GM19043 (cell line): ENCODE results near the gene AGPS.

Experiments used
- ATAC-seq: cut with Tn5 transposase; IDR thresholded peaks from one replicate; pipeline ENCODE4 v1.9.1; 2021; ENCODE audit warnings: low read depth; ENCODE audit not compliant: unreplicated experiment

AGPS gene

DNA sequence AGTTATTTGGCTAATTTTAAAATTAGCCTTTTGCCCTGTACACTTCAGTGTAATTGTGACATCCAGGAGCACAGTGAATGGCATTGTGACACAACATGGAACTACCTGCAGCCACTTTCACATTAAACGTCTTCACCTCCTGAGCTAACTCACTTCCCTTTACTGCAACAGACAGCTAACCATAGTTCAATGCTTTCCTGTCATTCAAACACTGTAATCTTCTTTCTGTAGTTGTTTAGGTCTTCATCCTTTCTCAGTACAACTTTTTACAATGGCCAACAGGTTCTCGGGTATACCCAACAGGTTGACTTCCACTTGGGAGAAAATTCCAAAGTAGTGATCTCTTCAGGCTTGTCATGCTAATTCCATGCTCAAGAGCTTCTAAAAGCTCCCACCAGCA is 8.6 kb upstream of the AGPS start:
- ATAC-seq = no peak

DNA sequence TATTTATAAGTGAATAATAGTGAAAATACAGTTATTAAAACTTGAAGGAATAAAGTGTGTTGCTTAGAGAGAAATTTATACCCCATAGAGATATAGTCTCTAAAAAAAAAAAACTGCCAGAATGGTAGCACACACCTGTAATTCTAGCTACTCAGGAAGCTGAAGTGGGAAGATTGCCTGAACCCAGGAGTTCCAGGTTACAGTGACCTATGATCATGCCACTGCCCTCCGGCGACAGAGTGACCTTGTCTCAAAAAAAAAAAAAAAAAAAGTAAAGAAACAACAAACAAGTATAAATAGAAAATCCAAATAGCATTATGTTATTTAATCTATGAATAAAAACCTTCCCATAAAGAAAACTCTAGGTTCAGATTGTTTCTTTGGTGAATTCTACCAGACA is 7.4 kb upstream of the AGPS start:
- no peak for ATAC-seq

DNA sequence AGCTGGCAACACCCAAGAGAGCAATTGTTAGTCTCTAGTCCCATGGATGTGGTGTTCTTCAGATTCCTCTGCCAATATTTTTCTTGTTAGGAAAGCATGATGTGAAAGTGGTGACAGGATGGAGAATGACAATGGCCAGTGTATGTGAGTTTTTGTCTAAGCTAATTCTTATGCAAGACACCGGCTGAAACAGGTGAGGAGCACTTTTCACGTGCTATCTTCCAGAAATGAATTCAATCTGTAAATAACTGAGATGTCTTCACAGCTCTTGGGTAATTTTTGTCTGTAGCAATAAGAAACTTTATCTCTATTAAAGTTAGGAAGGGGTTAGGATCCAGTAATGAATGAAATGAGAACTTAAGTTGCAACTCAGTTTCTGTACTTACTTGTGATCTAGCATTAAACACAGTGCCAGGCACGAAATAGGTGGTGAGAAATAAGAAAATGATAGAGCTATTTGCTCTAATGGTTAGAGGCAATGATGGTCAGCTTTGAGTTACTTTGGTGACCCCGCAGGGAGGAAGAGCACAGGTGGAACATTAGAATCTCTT is 676 bp upstream of the AGPS start:
- no peak for ATAC-seq

DNA sequence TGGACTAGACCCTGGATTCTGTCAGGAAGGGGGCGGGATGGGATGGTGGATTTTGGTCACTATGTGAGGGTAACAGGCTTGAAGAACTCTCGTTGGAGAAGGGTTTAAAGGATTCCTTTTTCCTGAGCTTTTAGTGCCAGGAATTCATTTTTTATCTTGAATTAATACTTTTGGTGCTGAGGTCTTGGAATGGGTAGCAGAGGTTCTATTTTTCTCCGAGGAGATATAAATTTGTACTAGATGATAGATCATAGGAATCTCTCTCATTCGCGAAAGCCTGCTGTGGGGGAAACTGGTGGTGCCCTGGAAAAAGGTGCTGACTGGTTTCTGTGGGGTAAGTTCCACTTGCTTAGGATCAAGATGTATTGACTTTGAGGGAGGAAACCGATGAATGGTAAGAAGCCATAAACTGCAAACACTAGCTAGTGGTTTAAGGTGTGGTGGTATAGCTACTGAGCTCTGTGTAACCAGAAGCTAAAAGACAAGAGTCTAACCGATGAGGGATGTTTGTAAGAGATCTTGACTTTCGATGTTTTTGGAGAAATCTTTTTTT is 706 bp downstream of the AGPS start:
- no peak for ATAC-seq

GRCh38 chr2:177393824-177394593 is 1.4 kb downstream of the AGPS start:
- no peak for ATAC-seq

DNA sequence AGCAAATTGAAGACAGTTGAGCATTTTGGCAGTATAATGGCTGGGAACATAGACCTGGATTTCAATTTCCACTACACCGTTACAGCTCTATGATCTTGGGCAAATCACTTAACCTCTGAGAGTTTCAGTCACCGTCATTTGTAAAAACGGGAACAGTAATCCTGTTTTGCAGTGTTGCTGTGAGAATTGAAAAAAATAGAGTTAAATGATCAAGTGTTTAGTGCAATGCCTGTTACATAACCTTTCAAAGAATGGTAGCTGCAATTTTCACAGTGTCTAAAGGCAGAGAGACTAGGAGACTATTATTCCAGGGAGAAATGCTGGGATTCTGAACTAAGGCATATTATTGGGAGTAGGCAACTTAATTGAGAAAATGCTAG is 2.0 kb downstream of the AGPS start:
- ATAC-seq = no peak

DNA sequence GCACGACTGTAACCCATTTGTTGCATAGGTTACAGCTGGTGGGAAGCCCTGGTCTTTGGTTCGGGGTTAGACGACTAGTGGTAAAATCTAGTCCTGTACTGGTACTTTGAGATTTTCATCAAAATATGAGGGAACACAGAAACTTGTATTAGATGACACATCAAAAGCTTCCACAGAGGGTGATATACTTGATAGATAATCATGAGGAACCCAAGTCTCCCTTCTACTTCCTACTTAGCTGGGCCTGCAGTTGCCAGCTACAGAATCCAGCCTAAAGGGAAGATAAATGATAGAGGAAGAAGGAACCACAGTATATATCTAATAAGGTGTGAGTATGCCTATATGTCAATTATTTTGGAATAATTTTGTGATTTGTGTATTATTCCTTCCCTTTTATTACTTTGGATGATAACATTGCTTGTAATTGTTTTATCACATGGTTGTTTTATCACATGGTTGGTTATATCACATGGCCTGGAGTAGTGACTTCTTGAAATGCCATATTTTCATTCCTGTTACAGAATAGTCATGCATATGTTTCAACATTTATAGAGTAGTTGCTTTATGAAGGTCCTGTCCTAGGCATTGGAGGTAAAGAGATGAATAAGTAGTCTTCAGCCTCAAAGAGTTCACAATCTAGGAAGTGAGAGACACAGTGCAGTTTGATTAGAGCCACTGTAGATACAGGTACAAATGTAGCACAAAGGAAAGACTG is 2.9 kb downstream of the AGPS start:
- ATAC-seq = no peak

DNA sequence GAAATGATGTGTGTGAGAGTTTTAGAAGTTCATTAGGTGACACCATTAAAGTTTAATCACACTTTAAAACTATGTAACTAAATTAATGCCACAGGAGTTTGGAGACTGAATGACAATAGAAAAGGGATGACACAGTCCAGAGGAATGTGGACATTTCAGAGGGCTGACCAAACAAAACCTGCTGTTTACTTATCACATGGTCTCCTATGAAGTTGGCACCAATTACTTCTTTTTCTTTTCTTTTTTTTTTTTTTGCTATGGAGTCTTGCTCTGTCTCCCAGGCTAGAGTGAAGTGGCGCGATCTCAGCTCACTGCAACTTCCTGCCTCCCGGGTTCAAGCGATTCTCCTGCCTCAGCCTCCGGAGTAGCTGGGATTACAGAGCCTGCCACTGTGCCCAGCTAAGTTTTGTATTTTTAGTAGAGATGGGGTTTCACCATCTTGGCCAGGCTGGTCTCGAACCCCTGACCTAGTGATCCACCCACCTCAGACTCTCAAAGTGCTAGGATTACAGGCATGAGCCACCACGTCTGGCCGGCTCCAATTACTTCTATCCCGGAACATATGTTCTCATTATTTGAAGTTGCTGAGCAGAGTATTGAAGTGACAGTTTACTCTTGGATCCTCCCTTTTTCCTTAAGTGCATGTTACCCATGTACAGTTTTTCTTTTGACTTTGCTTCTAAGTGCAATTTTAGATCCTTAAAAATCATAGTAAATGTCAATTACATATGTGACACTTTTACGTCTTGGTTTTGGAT is 4.3 kb downstream of the AGPS start:
- ATAC-seq = no peak

GRCh38 chr2:177397481-177398289 is 5.1 kb downstream of the AGPS start:
- ATAC-seq = no peak

DNA sequence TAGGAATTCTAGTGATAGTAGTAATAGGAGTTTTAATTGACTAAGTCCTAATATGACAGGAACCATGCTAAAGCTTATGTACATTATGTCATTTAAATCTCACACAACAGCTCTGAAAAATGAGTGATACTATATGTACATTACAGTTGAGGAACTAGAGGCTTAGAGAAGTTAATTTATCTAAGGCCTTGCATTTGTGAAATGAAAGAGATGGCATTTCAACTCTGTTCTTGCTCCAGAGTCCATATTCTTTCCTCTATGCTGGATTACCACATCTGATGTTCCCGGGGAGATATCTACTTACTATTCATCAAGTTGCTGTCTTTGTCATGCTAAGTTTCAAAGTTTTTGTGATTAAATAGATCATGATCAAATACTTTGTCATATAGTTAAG is 5.7 kb downstream of the AGPS start:
- no peak for ATAC-seq

- ATAC-seq = no peak
Observed at GRCh38 chr2:177398791-177399190, 6.2 kb downstream of the AGPS start.

DNA sequence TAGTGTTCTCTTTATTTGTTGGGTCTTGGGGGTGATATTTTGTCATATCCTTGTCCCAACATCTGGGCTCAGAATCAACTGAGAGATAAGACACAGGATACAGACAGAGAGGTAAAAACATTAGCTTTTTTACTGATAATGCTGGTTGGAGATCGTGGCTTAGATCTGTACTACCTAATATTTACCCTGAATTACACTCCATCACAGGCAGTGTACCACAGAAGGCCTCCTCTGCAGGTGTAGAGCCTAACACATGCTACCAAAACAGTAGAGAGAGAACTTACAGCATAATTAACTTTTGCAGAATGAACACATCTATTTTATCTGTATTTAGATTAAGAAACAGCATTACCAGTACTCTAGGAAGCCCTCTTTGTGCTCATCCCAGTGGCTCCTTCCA is 6.8 kb downstream of the AGPS start:
- no peak for ATAC-seq

GRCh38 chr2:177400337-177400923 is 7.9 kb downstream of the AGPS start:
- no peak for ATAC-seq

DNA sequence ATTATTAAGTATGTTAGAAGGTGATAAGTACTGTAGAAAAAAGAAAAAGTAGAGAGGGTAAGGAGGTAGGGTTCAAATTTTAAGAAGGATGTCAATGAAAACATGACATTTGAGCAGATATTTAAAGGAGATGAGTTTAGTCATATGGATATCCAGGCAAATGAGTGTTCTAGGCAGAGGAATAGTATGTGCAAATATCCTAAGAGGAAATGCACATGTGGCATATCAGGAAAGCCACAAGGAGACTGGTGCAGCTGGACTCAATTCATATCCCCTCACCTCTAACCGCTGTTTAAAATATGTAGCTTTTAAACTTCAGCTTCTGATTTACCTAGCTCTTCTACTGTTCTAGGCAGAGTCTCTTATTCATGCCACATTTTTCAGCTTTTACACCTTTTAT is 9.5 kb downstream of the AGPS start:
- no peak for ATAC-seq

DNA sequence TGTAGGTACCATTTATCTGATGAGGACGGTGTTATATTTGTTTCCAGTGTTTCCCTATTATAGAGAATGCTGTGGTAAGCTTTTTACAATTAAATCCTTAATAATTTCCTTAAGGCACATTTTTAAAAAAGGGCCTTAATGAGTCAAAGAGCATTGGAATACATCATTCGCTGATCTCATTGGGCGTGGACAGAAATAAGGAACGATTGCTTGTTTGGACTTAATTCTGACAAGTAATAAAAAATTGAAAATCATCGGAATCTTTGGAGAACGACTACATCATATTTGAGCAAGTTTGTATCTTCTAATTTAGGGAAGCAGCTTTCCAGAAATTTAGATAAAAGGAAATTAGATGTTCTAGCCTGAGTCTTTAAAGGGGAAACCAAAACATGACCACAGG is 11.3 kb downstream of the AGPS start:
- ATAC-seq = no peak

DNA sequence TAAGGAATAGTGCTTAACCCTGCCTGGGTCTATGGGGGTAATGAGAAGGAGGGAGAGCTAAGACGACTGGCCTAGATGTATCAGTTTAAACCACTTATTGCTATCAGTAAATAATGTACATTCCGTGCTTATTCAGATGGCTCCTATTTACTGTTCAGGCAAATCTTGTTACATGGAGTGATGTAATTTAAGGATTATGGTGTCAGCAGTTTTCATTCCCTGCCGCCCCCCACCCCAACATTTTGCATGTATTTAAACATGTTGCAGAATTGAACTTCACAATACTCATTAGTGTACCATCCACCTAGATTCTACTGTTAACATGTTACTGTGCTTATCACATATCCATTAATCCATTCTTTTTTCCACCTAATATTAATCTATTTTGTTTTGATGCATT is 11.7 kb downstream of the AGPS start:
- ATAC-seq = no peak

DNA sequence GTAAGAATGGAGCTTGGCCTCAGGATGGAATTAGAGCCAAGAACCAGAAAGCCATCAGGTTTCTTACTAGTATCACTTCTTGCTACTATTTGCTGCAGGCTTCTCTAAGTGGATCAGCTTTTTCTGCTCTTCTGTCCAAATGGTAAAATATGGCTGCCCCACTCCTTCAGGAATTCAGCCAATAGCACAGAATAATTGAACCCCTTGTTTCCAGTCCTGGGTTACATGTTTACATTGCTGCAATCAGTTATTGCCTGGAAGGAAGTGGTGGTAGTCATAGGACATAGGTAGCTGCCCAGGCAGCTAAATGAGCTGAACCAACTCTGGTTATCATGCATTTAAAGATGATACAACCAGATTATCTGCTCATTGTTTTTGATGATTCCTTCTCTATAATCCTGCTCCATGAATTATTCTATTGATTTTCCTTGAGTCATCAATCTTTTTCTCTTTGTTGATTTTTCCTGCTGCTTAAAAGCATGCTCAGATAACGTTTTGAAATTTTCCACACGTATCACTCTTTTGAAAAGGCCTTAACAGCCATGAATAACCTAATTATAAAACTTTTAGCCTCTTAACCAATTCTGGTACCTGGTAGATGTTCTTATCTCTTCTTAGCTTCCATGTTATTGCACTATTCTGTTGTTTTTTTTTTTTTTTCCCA is 12.6 kb downstream of the AGPS start:
- ATAC-seq = no peak

DNA sequence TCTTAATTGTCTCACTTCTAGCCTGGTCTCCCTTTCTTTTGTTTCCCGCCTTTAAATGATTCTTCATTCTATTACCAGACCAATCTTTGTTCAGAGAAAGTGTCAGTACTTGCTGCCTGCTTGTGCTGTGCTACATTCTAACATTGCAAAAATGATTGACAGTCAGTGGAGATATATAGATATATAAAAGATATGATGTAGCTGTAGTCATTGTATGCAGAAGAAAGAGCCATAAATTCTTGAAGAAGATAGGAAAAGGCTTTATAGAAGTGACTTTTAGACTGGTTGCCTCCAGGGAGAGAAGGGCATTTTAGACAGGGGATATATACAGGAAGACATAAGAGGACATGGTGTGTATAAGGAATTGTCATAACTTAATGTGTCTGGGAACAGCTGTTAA is 13.6 kb downstream of the AGPS start:
- ATAC-seq = no peak

GRCh38 chr2:177407031-177407430 is 14.5 kb downstream of the AGPS start:
- ATAC-seq = no peak
